NCI-H345 (cell line): Measurements from ENCODE around the gene PEX5.
"Not testable (repeated sequence)": the region's sequence is repeated elsewhere in the genome, so short reads cannot be mapped to it uniquely, and the experiment has no call there.

Experiments used
- DNase-seq: peaks from one replicate; lab custom pipeline; 2025; lab: John Stamatoyannopoulos, UW

Gene PEX5

DNA sequence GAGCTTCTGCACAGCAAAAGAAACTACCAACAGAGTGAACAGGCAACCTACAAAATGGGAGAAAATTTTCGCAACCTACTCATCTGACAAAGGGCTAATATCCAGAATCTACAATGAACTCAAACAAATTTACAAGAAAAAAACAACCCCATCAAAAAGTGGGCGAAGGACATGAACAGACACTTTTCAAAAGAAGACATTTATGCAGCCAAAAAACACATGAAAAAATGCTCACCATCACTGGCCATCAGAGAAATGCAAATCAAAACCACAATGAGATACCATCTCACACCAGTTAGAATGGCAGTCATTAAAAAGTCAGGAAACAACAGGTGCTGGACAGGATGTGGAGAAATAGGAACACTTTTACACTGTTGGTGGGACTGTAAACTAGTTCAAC, 24.3 kb downstream of the PEX5 start:
- DNase-seq, result not testable (repeated sequence)

DNA sequence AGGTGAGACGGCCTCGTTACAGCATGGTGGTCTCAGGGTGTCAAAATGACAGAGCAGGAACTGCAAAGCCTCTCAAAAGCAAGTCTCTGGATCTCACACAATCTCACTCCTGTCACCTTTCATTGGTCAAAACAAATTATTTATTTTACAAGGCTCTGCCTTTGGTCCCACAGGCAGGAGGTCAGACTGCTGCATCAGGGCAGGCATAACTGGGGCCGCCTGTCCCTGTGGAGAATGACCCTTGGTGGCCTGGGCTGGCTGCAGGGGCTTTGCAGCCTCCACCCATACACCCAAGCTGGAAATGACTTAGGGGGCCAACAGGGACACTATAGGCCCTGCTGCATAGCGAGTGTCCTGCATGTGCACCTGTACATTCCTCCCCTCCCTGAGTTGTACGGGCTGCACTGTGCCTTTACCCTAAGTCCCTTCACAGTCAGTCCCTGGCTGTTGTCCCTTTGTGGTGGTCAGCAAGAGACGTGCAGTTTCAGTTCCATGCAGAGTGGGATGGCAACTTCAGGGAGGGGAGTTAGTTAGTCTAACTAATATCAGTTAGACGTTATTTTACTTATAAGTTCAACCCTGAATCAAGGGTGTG, 28.1 kb downstream of the PEX5 start:
- no peak for DNase-seq

GRCh38 chr12:7219599-7220243, 30.2 kb downstream of the PEX5 start:
- DNase-seq, result peak; percentile 74

- DNase-seq, result no peak
Measured at GRCh38 chr12:7221486-7221885, 32.0 kb downstream of the PEX5 start.

GRCh38 chr12:7229741-7230140, 40.3 kb downstream of the PEX5 start:
- no peak for DNase-seq

DNA sequence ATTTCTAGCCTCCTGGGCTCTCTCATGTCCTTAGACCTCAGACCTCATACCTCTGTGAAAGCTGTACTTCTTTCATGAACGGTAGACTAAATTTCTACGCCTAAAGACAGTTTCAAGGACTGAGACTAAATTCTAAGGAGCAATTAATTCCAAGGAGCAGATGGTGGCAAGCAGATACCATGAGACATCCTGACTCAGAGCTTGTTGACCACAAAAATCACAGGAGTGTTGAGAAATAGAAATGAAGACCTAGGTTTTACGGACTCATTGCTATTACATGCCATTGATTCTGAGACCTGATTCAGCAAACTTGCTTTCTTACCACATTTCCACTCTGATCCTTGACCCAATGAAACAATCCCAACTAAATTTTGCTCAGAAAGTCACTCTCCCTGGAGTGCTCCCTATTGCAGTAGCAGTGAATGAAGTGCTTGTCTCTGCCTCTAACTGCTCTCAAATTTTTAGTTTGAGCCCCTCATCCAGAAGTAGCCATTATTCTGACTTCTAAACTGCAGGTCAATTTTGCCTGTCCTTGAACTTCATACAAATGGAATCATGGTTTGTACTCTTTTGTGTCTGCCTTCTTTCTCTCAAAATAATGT, 52.0 kb downstream of the PEX5 start:
- DNase-seq, result no peak

DNA sequence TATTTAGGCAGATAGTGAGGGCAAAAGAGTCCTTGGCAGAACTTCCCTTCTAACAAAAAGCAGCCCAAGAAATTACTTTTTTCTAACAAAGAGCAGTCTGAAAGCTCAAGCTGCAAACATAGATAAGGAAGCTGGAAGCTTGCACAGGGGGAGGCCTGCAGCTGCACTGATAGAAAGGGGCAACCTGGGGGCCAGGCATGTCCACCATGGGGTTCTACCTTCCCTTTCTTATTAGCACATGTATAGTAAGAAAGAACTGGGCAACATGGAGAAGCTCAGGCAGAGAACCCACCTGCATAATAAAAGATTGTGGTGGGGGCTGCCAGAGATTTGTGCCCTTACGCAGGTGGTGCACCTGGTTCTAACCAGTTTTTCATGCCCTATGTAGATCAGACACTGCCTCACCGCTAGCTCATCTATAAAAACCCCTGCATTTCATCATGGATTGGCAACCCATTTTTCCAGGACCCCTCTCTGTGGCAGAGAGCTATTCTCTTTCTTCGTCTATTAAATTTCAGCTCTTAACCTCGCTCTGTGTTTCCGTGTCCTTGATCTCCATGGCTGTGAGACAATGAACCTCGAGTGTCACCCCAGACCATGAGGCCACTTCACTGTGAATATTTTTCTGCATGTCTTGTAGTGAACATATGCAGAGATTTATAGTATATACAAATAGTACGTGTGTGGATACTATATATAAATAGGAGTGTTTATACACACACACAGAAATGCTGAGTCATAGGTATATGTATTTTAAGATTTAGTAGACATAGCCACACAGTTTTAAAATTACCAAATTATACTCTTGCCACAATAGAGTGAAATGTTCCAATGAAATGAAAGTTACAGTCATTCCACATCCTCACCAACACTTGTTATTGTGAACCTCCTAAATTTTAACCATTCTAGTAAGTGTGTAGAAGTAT, 53.0 kb downstream of the PEX5 start:
- DNase-seq, result no peak

- not testable (repeated sequence) for DNase-seq
Measured at GRCh38 chr12:7251328-7251996, 62.0 kb downstream of the PEX5 start.

- DNase-seq, result no peak
Measured at GRCh38 chr12:7259060-7259459, 69.6 kb downstream of the PEX5 start.
